Astrocyte of the cerebellum (primary cell): ENCODE data around the gene CACNA1E.

Source experiments
- DNase-seq: peaks from one replicate; pipeline ENCODE4 v3.0.0-alpha.2; 2011; ENCODE audit warnings: low read depth
- H3K4me3 ChIP-seq: 2 replicates; pipeline ENCODE4 v1.5.1; 2011; ENCODE audit warnings: mild to moderate bottlenecking, low read depth, low read length, moderate library complexity
- CTCF ChIP-seq: IDR thresholded peaks from 2 replicates; pipeline ENCODE4 v1.5.1; 2012; ENCODE audit warnings: low read length, low read depth, moderate library complexity, mild to moderate bottlenecking; ENCODE audit errors: missing control alignments
- in situ Hi-C: cut with HindIII; loops from 2 replicates; pipeline ENCODE4 v1.10.0; 2017; ENCODE audit warnings: low sequenced_read_pairs

Gene CACNA1E

GRCh38 chr1:181791721-181792120, 308.4 kb downstream of the CACNA1E start:
- TF ChIP-seq CTCF: no peak
- in situ Hi-C loops: no loop called here
- DNase-seq: no peak

GRCh38 chr1:181793831-181794230, 310.5 kb downstream of the CACNA1E start:
- no peak for TF ChIP-seq CTCF
- H3K4me3 ChIP-seq: no peak overlapping the region
- DNase-seq: no peak
- in situ Hi-C loops: no loop called here

More at GRCh38 chr1:181791721-181792120, 308.4 kb downstream of the CACNA1E start:
- no peak overlapping the region for H3K4me3 ChIP-seq

DNA sequence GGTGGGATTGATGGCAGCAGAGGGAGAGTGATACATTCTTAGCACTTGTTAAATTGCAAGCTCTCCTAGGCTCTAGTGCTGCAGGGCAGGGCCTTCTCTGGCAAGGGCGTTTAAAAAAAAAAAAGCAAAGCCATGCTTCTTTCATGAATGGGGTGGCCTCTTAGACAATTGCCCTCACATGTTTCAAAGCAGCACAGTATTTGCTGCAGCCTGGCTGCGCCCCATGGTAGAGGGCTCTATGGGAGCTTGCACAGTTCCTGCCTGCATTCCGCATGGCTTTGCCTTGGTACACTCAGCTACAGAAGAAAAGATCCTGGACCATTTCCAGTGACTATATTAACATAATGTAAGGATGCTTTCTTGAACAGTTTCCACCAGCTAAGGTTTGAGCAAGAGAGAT, 311.0 kb downstream of the CACNA1E start:
- in situ Hi-C loops: no loop called here
- no peak for TF ChIP-seq CTCF
- no peak for DNase-seq
- H3K4me3 ChIP-seq: no peak overlapping the region

- TF ChIP-seq CTCF: no peak
- in situ Hi-C loops: no loop called here
- no peak for DNase-seq
- no peak overlapping the region for H3K4me3 ChIP-seq
Measured at GRCh38 chr1:181798191-181798926, 315.0 kb downstream of the CACNA1E start.

DNA sequence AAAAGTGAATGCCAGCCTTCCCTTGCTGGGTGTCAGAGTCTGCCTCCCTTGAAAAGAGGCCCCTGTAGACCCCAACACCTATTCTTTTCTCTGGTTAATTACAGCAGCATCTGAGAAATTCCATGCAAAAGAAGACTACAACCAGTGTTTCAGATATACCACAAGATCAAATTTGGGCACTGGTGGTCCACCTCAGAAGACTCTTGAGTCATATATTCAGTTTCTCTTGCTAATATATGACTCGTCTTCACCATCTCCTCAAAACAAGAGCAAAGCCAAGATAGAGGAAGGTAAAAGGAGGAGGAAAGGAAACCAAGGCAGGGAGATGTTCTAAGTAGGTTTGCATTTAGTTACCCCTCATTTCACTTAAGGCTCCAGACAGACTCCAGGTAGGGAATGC, 318.3 kb downstream of the CACNA1E start:
- TF ChIP-seq CTCF: no peak
- DNase-seq: no peak
- H3K4me3 ChIP-seq: no peak overlapping the region
- in situ Hi-C loops: no loop called here

- in situ Hi-C loops: no loop called here
- DNase-seq: no peak
Measured at GRCh38 chr1:181802466-181802865, 319.1 kb downstream of the CACNA1E start.

More at GRCh38 chr1:181802466-181802865, 319.1 kb downstream of the CACNA1E start:
- TF ChIP-seq CTCF: no peak
- H3K4me3 ChIP-seq: no peak overlapping the region
